ENCODE data around the gene NRG3.

DNA sequence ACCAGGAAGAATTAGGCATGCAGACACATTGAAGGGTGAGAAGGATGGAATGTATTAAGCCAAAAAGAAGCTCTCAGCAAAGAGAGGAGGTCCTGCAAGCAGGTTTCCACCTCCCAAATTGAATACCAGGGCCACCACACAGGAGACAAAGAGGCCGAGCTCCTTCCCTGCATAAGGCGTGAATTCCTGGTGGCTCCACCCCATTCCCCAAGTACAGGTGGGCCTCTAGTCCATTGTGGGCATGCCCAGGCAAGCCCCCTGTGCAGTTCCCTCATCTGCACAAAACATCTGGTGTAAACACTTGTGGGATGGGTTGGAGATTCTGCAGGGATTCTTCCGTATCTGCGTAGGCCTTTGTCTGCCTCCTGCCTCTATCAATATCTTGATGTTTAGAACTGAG is 817.5 kb downstream of the NRG3 start:
- TF ChIP-seq CTCF (IDR thresholded peaks at IDR 0.05) = no peak
- TF ChIP-seq POLR2A (IDR thresholded peaks at IDR 0.05) = no peak

Data from ovary (tissue), 3 donors.